NOMO-1 treated with dmso at 0.1 percent for 144 hours (cell line): ENCODE results near the gene ST6GALNAC3.
"Not testable (repeated sequence)": the region's sequence is repeated elsewhere in the genome, so short reads cannot be mapped to it uniquely, and the experiment has no call there.

ENCODE experiments used
- DNase-seq: peaks from one replicate; lab custom pipeline; 2025; ENCODE audit not compliant: unreplicated experiment; lab: John Stamatoyannopoulos, UW

The ST6GALNAC3 gene

GRCh38 chr1:76105372-76105771, 30.8 kb downstream of the ST6GALNAC3 start:
- no peak for DNase-seq

- no peak for DNase-seq
Observed at GRCh38 chr1:76106251-76106650, 31.7 kb downstream of the ST6GALNAC3 start.

GRCh38 chr1:76106719-76107235, 32.2 kb downstream of the ST6GALNAC3 start:
- DNase-seq = no peak

- no peak for DNase-seq
Observed at GRCh38 chr1:76109404-76109803, 34.9 kb downstream of the ST6GALNAC3 start.

- no peak for DNase-seq
Observed at GRCh38 chr1:76109901-76110560, 35.5 kb downstream of the ST6GALNAC3 start.

- DNase-seq = no peak
Observed at GRCh38 chr1:76110666-76111065, 36.1 kb downstream of the ST6GALNAC3 start.

- not testable (repeated sequence) for DNase-seq
Observed at GRCh38 chr1:76112321-76112720, 37.8 kb downstream of the ST6GALNAC3 start.

- no peak for DNase-seq
Observed at GRCh38 chr1:76113446-76113845, 38.9 kb downstream of the ST6GALNAC3 start.

GRCh38 chr1:76115171-76115570, 40.6 kb downstream of the ST6GALNAC3 start:
- no peak for DNase-seq

GRCh38 chr1:76121850-76122249, 47.3 kb downstream of the ST6GALNAC3 start:
- DNase-seq = no peak

GRCh38 chr1:76122271-76122670, 47.7 kb downstream of the ST6GALNAC3 start:
- DNase-seq = no peak

GRCh38 chr1:76123411-76124064, 49.0 kb downstream of the ST6GALNAC3 start:
- not testable (repeated sequence) for DNase-seq

- no peak for DNase-seq
Observed at GRCh38 chr1:76124196-76124595, 49.6 kb downstream of the ST6GALNAC3 start.

GRCh38 chr1:76125473-76126219, 51.1 kb downstream of the ST6GALNAC3 start:
- no peak for DNase-seq

GRCh38 chr1:76128096-76128495, 53.5 kb downstream of the ST6GALNAC3 start:
- DNase-seq = no peak

- DNase-seq = no peak
Observed at GRCh38 chr1:76129731-76130130, 55.2 kb downstream of the ST6GALNAC3 start.

GRCh38 chr1:76130992-76131391, 56.4 kb downstream of the ST6GALNAC3 start:
- DNase-seq = no peak

GRCh38 chr1:76133977-76134376, 59.4 kb downstream of the ST6GALNAC3 start:
- DNase-seq = no peak

- no peak for DNase-seq
Observed at GRCh38 chr1:76135835-76136234, 61.3 kb downstream of the ST6GALNAC3 start.

GRCh38 chr1:76136894-76137293, 62.3 kb downstream of the ST6GALNAC3 start:
- DNase-seq = no peak

- DNase-seq = no peak
Observed at GRCh38 chr1:76137746-76138145, 63.2 kb downstream of the ST6GALNAC3 start.

GRCh38 chr1:76138217-76138616, 63.7 kb downstream of the ST6GALNAC3 start:
- DNase-seq = no peak
